GM21381 (cell line): ENCODE measurements around the gene PPARA.

ENCODE experiments used
- ATAC-seq: cut with Tn5 transposase; IDR thresholded peaks from one replicate; pipeline ENCODE4 v1.9.1; 2021; ENCODE audit warnings: mild to moderate bottlenecking, moderate library complexity; ENCODE audit not compliant: unreplicated experiment

Gene PPARA

DNA sequence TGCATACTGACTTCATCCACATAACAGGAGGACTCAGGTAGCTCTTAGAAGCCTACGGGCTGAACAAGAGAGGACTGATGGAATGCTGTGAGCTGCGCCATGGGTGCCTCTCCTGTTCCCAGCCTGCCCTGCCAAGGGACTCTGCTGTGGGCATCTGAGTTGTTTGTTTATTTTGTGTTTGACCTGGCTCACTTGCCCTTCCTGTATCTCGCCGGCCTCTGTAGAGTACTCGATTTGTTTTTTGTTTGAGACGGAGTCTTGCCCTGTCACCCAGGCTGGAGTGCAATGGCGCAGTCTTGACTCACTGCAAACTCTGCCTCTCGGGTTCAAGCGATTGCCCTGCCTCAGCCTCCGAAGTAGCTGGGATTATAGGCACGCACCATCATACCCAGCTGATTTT, 119.2 kb downstream of the PPARA start:
- ATAC-seq: no peak

DNA sequence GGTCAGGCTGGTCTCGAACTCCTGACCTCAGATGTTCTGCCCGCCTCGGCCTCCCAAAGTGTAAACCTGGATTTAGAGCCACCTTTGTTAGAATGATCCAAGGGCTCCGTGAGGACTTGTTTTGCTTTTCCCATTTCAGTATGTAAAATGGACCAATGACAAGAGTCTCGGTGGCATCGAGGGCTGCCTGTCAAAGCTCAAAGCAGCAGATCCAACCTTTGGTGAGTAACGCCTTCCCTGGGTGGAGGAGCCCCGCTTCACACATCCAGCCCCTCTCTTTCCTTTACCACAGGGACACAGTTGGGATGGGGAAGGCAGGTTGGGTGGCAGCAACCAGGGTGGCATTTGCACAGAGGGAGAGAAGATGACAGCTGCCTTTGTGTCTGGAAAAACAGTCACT, 121.9 kb downstream of the PPARA start:
- no peak for ATAC-seq

DNA sequence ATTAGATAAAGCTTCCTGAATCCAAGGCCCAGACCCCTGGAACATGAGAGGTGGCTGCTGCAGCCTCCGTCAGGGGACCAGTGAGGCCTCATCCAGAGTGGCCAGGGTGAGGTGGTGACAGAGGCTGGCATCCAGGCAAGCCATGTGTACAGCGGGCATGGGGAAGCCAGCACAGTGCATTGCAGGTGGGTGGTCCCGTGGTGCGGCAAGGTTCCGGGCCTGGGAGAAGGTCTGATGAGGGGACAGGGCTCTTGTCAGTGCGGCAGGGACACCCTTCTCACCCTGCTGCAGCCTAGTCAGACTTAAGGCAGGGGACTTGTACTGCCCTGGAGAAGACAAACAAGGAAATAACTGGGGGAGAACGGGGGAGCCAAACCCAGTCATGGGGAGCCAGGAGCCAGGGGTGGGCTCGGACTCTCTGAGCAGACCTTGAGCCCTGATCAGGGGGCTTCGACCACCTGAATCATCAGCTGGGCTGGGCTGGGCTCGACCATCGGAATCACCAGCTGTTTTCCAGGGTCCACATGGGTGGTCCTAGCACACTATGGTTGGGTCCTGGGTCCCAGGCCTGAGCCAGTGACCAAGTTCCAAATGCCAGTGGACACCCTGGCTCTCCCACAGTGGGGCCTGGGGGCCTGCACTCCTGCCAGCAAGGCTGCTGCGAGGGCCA, 122.6 kb downstream of the PPARA start:
- no peak for ATAC-seq

DNA sequence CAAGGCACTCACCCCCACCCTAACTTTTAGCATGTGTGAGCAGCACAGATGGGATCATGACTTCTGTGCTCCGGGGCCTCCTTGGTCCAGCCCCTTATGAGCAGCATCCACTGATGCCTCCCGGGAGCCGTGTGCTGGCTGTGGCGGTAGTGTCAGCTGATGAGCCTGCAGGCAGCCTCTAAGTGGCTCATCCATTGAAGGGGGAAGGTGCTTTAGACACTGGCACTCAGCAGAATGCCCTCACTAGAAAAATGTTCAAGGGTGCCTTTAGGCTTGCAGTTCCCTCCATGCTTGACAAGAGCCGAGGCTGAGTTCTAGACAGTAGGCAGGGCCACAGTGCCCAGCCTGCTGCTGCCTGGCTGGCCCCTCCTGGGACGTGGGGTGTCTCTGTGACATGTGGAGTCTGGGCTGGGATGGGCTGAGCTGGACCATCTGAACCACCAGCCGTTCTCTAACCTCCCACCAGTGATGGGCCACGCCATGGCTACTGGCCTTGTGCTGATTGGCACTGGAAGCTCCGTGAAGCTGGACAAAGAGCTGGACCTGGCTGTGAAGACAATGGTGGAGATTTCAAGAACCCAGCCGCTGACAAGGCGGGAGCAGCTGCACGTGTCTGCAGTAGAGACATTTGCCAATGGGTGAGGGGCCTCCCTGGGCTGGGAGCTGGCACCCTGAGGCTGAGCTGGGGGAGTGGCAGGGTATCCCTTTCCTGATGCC, 123.3 kb downstream of the PPARA start:
- no peak for ATAC-seq

DNA sequence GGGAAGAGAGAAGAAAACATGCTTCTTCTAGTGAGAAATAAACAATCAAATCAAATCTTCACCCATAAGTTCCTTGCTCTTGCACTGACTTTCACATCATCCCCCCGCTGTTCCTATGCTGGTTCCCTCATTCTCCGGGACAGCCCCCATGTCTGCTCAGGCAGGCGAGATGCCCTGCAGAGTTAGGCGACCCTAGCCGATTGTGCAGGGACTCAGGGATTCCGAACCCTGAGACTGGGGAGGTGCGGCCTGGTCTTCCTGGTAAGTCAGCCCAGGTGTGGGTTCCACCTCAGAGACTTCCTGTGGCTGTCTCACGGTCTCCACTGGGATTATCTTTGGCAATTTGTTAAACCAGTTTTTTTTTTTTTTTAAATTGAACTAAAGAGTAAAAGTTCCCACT, 124.1 kb downstream of the PPARA start:
- ATAC-seq: no peak

DNA sequence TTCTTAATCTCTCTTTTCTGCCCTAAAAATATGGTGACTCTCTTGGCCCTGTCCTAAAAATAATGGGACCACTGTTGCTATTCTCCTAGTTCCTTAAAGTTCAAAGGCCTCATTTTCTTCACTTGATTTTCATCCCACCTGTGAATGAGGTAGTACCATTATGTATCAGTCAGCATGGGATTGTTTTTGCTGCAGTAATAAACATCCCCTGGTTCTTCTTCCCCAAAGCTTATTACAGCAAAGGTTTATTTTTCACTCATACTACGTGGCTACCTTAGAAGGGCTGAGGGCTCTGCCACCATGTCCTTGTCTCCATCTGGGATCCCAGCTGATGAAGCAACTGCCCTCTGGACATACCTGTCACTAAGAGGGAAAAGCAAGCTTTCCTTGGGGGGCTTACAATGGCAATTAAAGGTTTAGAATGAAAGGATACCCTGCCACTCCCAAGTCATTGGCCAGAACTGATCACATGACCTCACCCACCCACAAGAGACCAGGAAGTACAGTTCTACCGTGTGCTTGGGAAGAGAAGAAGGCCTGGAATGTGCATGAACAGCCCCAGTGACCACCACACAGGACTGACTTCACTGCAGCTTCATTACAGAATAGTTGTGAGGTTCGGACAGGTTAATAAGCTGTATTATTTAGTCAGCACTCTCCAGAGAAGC, 125.3 kb downstream of the PPARA start:
- no peak for ATAC-seq

DNA sequence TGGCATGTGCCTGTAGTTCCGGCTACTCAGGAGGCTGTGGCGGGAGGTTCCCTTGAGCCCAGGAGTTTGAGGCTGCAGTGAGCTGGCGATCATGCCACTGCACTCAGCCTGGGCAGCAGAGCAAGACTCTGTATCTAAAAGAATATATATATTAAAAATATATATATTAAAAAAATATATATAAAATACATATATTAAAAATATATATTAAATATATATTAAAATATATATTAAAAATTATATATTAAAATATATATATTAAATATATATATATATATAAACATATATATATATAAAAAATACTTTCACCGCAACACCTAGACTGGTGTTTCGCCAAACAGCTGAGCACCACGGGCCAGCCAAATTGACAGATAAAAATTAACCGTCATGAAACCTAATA, 126.2 kb downstream of the PPARA start:
- ATAC-seq: no peak

DNA sequence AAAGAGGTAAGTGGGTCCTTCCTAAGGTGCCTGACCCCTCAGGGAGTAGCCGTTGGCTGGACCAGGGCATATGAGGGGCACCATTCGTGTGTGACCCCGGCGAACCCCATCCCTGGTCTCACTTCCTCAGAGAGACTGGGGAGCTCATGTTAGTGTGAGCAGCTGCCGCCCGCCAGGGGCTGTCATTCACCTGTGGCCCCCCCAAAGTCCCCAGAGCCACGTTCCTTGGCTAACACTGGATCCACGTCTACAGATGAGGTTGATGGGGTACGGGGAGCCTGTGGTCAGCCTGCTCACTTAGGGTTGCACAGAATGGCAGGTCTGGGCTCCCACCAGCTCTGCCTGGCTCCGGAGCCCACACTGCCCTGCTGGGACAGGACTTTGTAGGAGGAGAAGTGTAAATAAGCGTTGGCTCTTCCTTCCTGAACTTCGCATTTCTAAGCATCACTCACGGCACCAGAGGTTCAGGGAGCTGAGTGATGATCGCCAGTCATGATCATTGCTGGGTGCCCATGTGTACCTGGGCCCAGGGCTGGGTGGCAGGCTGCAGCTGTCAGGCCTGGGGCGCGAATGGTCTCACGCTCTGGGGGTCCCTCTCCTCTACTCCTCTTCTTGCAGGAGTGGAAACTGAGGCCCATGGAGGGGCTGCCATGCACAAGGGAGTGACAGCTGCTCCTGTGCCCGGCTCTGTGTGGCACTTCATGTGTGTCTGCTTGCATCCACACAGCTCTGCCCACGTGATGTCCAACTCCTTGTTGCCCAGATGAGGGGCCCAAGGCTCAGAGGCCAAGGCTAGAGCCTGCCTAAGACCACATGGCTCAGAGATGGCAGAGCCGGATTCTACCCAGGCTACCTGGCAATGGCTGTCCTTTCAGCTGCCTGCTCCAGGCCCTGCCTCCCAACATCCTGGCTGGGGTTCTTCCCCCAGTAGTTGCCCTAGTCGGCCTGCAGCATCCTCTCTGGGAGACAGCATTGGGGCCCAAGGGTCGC, 128.6 kb downstream of the PPARA start:
- no peak for ATAC-seq

DNA sequence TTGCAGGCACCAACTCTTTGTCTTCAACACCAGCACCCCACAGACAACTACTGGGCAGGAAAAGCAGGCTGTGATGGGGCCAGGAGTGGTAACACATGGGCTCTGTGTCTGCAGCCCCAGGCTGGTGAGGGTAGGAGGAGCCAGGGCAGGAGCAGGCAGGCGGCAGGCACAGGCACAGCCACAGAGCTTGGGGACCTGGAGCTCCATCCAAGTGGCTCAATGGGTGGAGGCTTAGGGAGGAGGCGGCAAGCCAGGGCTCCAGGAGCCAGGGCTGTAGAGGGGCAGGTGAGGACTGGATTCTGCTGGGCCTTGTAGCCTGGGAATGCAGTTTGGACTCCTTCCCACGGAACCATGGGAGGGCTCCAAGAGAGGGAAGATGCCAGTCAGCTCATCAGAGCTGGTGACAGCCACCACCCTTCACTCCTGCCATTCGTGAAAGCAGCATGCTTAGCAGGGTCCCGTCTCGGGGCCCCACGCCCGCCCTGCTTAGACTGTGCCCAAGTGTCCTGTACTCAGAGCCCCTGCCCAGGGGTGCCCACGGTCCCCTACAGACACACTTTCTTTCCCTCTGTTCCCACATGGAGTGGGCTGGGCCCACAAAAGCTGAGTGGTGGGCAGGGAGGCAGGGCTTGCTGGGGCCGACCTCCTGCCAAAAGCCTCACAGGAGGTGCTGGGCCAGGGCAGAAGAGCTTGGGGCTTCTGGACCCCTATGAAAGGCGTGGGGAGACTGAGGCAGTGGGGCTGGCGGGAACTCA, 129.9 kb downstream of the PPARA start:
- ATAC-seq: no peak

DNA sequence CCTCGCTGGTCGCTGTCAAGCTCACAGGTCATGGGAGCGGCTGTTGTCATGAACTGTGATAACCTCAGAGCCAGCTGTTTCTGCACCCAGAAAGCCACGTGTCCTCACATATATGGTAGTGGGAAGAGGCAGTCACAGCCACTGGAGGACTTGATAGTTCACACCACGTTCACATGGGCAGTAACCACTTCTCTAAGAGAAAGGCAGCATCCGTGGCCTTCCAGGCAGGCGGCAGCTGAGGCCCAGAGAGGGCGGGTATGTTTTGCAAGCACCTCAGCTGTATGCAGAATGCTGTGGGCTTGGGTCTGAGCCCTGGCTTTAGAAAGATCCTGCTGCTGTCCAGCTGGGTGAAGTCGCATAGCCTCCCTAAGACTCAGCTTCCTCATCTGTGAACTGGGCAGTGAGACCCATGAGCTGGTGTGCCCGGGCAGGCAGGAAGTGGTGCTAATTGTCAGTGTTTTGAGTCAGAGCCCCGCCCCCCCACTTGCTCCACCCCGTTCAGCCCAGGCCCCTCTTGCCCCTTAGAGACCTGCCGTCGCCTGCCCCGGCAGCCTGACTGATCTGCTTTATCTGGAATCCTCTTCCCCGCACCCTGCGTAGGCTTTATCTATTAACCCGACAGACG, 130.8 kb downstream of the PPARA start:
- peak; percentile 67 for ATAC-seq

DNA sequence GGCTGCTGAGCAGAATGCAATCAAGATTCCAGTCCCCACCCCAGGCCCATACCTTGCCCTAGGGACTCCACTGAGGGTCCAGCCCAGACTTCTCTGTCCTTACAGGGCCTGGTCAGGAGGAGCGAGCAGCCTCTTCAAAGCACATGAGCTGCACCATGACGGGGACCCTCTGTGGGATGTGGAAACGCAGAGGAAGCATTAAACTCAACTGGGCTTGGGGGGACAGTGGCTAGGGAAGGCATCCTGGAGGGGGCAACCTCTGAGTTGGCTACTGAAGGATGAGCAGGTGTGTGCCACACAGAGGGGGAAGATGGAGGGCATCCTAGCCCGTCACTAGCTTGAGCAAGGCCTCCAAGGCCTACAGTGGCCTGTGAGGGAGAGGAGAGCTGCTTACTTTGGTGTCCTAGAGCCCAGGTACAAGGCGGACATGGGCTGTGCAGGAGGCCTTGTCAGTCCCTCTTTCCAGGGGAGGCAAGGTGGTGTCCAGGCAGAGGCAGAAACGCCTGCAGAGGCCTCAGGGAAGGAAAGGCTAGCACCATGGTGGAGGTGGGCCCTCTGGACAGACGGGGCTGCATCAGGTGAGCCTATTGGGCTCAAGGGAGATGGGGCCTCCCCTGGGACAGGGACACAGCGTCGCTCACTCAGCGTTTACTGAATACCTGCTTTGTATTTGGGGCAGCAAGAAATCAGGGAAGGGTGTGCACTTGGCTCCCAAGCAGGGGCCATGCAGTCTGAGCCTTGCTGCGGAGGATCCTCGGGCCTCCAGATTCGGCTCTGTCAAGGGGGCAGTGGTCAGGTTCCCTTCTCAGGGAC, 131.7 kb downstream of the PPARA start:
- no peak for ATAC-seq

DNA sequence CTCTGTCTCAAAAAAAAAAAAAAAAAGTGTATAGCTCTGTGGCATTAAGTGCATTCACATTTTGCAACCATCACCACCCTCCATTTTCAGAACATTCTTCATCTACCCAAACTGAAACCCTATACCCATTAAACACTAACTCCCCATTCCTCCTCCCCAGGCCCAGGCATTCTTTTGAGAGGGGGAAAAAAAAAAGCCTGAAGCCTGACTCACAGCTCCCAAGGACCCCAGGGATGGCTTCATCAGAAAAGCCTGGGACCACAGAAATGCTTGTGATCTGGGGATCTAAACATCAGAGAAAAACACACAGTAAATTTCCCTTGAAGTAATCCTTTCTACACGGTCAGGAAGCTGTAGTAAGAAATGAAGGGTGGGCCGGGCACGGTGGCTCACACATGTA, 135.7 kb downstream of the PPARA start:
- ATAC-seq: no peak

DNA sequence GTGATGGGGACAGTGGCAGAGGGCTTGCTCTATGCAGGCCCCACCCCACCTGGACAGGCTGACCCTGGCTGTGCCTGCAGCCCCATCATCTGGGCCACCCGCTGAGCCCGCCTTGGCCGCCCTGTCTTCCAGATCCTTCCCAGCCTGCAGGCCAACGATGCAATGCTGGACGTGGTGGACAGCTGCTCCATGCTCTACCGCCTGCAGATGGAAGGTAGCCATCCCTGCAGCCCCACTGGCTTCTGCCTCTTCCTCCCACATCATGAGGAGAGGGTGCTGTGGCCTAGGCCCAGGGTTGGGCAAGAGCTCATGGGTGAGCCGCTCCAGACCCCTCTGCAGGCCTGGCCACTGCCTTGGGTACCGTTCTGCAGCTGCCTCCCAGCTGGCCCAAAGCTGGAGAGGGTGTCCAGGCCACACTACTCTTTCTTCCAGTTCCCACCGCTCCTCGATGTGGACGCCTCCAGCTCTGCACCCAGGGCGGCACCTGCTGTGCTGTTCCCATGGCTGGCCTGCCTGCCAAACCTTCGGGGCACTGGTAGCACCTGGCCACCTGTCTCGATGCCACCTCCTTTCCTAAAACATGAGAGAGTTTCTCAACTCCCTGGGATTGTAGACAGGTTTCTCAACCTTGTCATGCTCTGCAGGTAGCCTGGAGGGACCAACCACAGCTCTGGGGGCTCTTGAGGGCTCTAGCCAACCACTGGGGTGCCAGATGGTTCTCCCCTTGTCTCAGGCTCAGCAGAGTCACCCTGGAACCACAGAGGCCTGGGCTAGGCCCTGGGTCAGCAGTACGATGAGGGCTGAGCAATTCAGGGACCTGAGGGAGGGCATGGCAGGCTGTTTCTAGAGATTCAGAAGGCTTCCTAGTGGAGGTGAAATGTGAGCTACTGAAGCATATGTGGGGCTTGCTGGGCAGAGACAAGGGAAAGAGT, 136.9 kb downstream of the PPARA start:
- ATAC-seq: no peak

DNA sequence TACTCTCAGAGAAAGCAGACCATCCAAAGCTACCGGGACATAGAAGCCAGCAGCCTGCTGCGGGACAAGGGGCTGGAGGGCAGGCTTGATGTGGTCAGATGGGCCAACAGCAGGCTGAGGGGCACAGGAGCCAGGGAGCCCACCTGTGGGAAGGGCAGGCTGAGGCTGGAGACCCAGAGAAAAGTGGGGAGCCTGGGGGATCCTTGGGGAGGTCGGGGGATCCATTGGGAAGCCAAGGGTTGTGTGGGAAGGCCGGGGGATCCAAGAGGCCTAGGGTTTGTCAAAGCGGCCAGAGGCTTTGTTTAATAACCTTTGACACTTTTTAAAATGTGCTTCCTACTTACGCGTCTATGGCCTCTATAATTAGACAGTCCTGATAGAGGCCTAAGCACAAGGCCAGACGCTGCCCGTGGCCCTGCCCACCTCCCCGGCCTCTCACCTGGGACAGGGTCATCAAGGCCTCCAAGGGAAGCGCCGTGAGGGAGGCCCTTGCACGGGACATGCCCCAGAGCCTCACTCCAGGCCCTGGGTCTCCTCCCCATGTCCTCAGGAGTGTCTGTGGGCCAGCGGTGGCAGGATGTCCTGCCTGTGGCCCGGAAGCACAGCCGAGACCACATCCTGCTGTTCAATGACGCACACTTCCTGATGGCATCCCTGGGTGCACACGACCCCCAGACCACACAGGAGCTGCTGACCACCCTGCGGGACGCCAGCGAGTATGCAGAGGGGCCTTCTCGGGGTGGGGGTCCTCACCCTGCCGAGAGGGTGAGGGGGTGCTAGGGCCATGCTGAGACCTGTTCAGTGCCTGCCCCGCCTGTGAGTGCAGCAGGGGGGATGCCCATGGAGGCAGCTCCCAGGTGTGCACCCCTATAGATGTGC, 137.8 kb downstream of the PPARA start:
- ATAC-seq: peak; percentile 76

DNA sequence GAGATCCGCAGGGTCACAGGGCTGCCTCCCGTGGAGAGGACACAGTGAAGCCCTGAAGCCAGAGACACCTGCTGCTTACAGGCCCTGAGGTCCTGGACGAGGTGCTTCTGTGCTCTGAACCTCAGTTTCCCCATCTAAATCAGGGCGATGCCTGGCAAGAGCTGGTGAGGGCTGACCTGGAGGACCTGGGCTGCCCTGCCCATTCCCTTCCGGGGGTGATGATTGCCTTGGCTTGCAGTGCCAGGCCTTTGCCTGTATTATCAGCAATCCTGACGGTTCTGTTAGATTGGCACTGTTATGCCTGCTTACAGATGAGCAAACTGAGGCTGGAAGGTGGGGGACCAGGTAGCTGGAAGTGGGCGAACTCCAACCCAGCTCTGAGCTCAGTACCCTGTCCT, 138.5 kb downstream of the PPARA start:
- no peak for ATAC-seq

DNA sequence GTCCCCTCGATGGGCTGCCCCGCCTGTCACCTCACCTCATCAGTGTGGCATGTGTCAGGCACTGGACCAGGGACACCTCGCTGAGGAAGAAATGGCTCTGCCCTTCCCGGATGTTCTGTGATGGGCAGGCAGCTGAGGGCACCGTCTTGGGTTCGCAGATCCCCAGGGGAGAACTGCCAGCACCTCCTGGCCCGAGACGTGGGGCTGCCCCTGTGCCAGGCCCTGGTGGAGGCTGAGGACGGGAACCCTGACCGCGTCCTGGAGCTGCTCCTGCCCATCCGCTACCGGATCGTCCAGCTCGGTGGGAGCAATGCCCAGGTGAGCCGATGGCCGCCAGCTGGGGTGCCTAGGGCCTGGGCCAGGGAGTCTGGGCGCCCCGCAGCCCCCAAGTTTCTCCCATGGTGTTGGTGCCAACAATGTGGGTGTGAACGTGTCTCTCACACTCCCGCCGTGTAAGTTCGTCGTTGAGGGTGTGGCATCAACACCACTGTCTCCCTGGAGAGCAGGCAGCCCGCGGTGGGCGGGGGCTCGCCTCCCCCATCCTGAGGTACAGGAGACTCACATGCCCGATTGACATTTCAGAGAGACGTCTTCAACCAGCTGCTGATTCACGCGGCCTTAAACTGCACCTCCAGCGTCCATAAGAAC, 139.0 kb downstream of the PPARA start:
- no peak for ATAC-seq
